K562 (cell line): Measurements from ENCODE around the gene PCBD2. TPM values are rescaled to one million over a fixed set of nuclear protein-coding genes. Genes with fewer than 3 reads are reported as not detected.

Source experiments
- ATAC-seq: fragments of 200-7000 bp; cut with Tn5 transposase; 3 replicates; pipeline ENCODE4 v1.9.1; 2020; ENCODE audit warnings: moderate library complexity
- BruUV-seq: library from RNA; stranded (reverse); fragments of 400-500 nt; replicated peaks from 2 replicates; lab custom pipeline; 2021; lab: Mats Ljungman, UMichigan
- CTCF ChIA-PET: fragments of 300-600 bp; formaldehyde crosslinking; extraction: SDS; loops from one replicate; lab custom pipeline; 2021; ENCODE audit warnings: low intra/inter-chr PET ratio; lab: Yijun Ruan, JAX
- POLR2A ChIA-PET: fragments of 300-600, 350-650 bp; sonication (Branson Sonifier 250); formaldehyde crosslinking; extraction: SDS; loops from one replicate; lab custom pipeline; 2021; ENCODE audit warnings: antibody characterized with exemption, inconsistent platforms; lab: Yijun Ruan, JAX
- DNase-seq, 4 experiments: peaks; one replicate each; pipeline versions ENCODE4 v3.0.0 to v3.0.0-alpha.2; 2011 to 2018; ENCODE audit warnings: low spot score in 3 of 4, mixed read lengths in 3 of 4; ENCODE audit errors: extremely low read depth in 1 of 4
- FAIRE-seq: peaks from 2 replicates; lab custom pipeline; 2011; peaks lifted over from hg19 to GRCh38; lab: Jason Lieb, UNC
- H2AFZ ChIP-seq: 2 replicates; pipeline ENCODE4 v1.6.0; 2011; ENCODE audit warnings: low read depth, low read length, control low read depth, inconsistent platforms
- H3K27ac ChIP-seq: fragments of 200-600 bp; 3 replicates; pipeline ENCODE4 v1.8.0; 2011; ENCODE audit warnings: low read depth, mild to moderate bottlenecking, control low read depth, inconsistent platforms, low read length, moderate library complexity, mixed read lengths; ENCODE audit errors: extremely low read depth
- H3K27me3 ChIP-seq, 2 experiments: fragments of 300-600 bp in 1 of 2; 2 replicates in 1 of 2; 3 replicates in 1 of 2; pipeline versions ENCODE4 v1.6.0 to v1.8.0; 2011; ENCODE audit warnings: inconsistent platforms in 2 of 2, low read length in 2 of 2, mild to moderate bottlenecking in 1 of 2, mixed read lengths in 1 of 2, moderate library complexity in 1 of 2; ENCODE audit not compliant: control insufficient read depth in 2 of 2, insufficient read depth in 2 of 2
- H3K36me3 ChIP-seq: fragments of 300-600 bp; 3 replicates; pipeline ENCODE4 v1.8.0; 2011; ENCODE audit warnings: mild to moderate bottlenecking, low read length, inconsistent platforms; ENCODE audit not compliant: control insufficient read depth, insufficient read depth
- H3K4me1 ChIP-seq, 2 experiments: fragments of 200-600 bp in 1 of 2; replicated peaks in 1 of 2; 2 replicates in 1 of 2; 3 replicates in 1 of 2; pipeline versions ENCODE4 v1.5.1 to v1.8.0; 2011; ENCODE audit warnings: inconsistent platforms in 2 of 2, low read length in 2 of 2, mild to moderate bottlenecking in 1 of 2, mixed read lengths in 1 of 2, moderate library complexity in 1 of 2; ENCODE audit not compliant: control insufficient read depth in 2 of 2, insufficient read depth in 2 of 2
- H3K4me2 ChIP-seq: 2 replicates; pipeline ENCODE4 v1.6.1; 2011; ENCODE audit warnings: low read length, control low read depth, inconsistent platforms, mixed read lengths; ENCODE audit not compliant: insufficient read depth
- H3K4me3 ChIP-seq: fragments of 200-600 bp; sonication (generic), shearing (Covaris generic); 2 replicates; pipeline ENCODE4 v1.5.1; 2016; ENCODE audit warnings: control low read depth, inconsistent platforms
- H3K79me2 ChIP-seq: fragments of 200-600 bp; 3 replicates; pipeline ENCODE4 v1.8.0; 2011; ENCODE audit warnings: low read length, inconsistent platforms; ENCODE audit not compliant: control insufficient read depth, insufficient read depth
- H3K9ac ChIP-seq, 2 experiments: 2 replicates each; pipeline versions ENCODE4 v1.6.0 to v1.6.1; 2011; ENCODE audit warnings: low read depth in 2 of 2, low read length in 2 of 2, control low read depth in 1 of 2, inconsistent platforms in 1 of 2, mild to moderate bottlenecking in 1 of 2, mixed read lengths in 1 of 2; ENCODE audit not compliant: insufficient read depth in 1 of 2
- H3K9me1 ChIP-seq: one replicate; pipeline ENCODE4 v1.6.0; 2011; ENCODE audit warnings: inconsistent platforms, mild to moderate bottlenecking, low read length, moderate library complexity; ENCODE audit not compliant: control insufficient read depth, insufficient read depth
- H3K9me3 ChIP-seq: replicated peaks from 2 replicates; pipeline ENCODE4 v1.5.1; 2011; ENCODE audit warnings: low read depth, low read length, inconsistent platforms; ENCODE audit not compliant: control insufficient read depth, insufficient read depth
- H4K20me1 ChIP-seq: replicated peaks from 2 replicates; pipeline ENCODE4 v1.6.1; 2011; ENCODE audit warnings: low read length, inconsistent platforms, mixed read lengths; ENCODE audit not compliant: control insufficient read depth, insufficient read depth
- ARNT ChIP-seq, 2 experiments: fragments of 450-650 bp; IDR thresholded peaks; 2 replicates each; pipeline ENCODE4 v1.6.1; 2016; ENCODE audit warnings: mild to moderate bottlenecking in 1 of 2
- BCL6 ChIP-seq: fragments of 250-450 bp; sonication (Bioruptor Pico); IDR thresholded peaks from 2 replicates; pipeline ENCODE4 v1.4.0; 2020
- BCOR ChIP-seq: fragments of 450-650 bp; IDR thresholded peaks from 2 replicates; pipeline ENCODE4 v1.6.1; 2016
- FOXJ2 ChIP-seq: fragments of 200-800 bp; sonication (Bioruptor generic); IDR thresholded peaks from 2 replicates; pipeline ENCODE4 v1.6.1; 2016; ENCODE audit warnings: missing genetic modification characterization, missing compliant biosample characterization
- KAT8 ChIP-seq: fragments of 450-650 bp; IDR thresholded peaks from 2 replicates; pipeline ENCODE4 v1.6.1; 2016; ENCODE audit warnings: low read depth, mild to moderate bottlenecking
- LEF1 ChIP-seq: fragments of 450-650 bp; IDR thresholded peaks from 2 replicates; pipeline ENCODE4 v1.6.1; 2016; ENCODE audit warnings: mild to moderate bottlenecking
- PHF20 ChIP-seq: fragments of 450-650 bp; IDR thresholded peaks from 2 replicates; pipeline ENCODE4 v1.6.1; 2018; ENCODE audit not compliant: partially characterized antibody
- SIN3A ChIP-seq, 2 experiments: fragments of 150-350 bp in 1 of 2; IDR thresholded peaks; 2 replicates each; pipeline ENCODE4 v1.6.1; 2011 to 2016; ENCODE audit warnings: borderline replicate concordance in 2 of 2, low read depth in 2 of 2, low read length in 2 of 2, mild to moderate bottlenecking in 2 of 2, moderate library complexity in 2 of 2; ENCODE audit not compliant: control insufficient read depth in 1 of 2
- U2AF2 ChIP-seq: fragments of 200-400 bp; formaldehyde crosslinking; optimal IDR thresholded peaks from 2 replicates; pipeline ENCODE3; 2017; ENCODE audit warnings: low read depth, mild to moderate bottlenecking, low read length
- ZNF165 ChIP-seq: fragments of 250-450 bp; sonication (Bioruptor Pico); IDR thresholded peaks from 2 replicates; pipeline ENCODE4 v1.4.0; 2020; ENCODE audit warnings: borderline replicate concordance
- WGBS: fragments of 100-300 bp; shearing (Covaris generic); methylation state at CpG from one replicate; pipeline ENCODE4 v1.1.6; 2016; ENCODE audit warnings: low coverage, mixed read lengths; ENCODE audit not compliant: insufficient coverage; ENCODE audit errors: missing lambda C conversion rate; 5-methylcytosine and 5-hydroxymethylcytosine counted together
- in situ Hi-C: fragments of 300-500 bp; cut with MboI; formaldehyde crosslinking; loops from 4 replicates; pipeline ENCODE4 v1.15.0; 2018; ENCODE audit warnings: inconsistent platforms, mixed read lengths
- intact Hi-C: fragments of 100-400 bp; cut with micrococcal nuclease; formaldehyde crosslinking; loops from 2 replicates; pipeline ENCODE4 v1.14.2; 2022
- polyA plus RNA-seq, 8 experiments: library from polyadenylated mRNA; depleted of rRNA in 4 of 8; stranded (reverse) in 5 of 8; unstranded in 3 of 8; fragments of >200 nt; fragmentation: Nextera tagmentation in 2 of 8; fragmentation: Illumina TruSeq in 1 of 8; extraction: Ambion mirVana in 2 of 8; extraction: Trizol in 1 of 8; gene quantifications; 2 replicates each; pipeline versions ENCODE4 v1.2.1 to v1.2.3, GENCODE V29; 2011 to 2014; ENCODE audit warnings: inconsistent platforms in 1 of 8, missing spikeins in 1 of 8
- total RNA-seq, 7 experiments: library from RNA; depleted of rRNA in 6 of 7; stranded (reverse); fragments of >200 nt in 6 of 7; fragmentation: Illumina TruSeq in 2 of 7; extraction: Trizol in 2 of 7; gene quantifications; 2 replicates each; pipeline versions ENCODE4 v1.2.1 to v1.2.3, GENCODE V29; 2011 to 2021; ENCODE audit warnings: low replicate concordance in 1 of 7
- TF ChIP-seq, protein P1 (sequence below): sonication (generic); formaldehyde crosslinking; IDR thresholded peaks from 2 replicates; pipeline ENCODE4 v1.9.0; 2022; ENCODE audit warnings: mild to moderate bottlenecking, missing genetic modification reagents

Gene PCBD2
- total and polyA plus RNA-seq, 9 of the 15 experiments (the other 6 are each of a cell fraction or from before 2014, with no cell fraction given) = 5.2 to 13.8 (median 7.8) TPM

DNA sequence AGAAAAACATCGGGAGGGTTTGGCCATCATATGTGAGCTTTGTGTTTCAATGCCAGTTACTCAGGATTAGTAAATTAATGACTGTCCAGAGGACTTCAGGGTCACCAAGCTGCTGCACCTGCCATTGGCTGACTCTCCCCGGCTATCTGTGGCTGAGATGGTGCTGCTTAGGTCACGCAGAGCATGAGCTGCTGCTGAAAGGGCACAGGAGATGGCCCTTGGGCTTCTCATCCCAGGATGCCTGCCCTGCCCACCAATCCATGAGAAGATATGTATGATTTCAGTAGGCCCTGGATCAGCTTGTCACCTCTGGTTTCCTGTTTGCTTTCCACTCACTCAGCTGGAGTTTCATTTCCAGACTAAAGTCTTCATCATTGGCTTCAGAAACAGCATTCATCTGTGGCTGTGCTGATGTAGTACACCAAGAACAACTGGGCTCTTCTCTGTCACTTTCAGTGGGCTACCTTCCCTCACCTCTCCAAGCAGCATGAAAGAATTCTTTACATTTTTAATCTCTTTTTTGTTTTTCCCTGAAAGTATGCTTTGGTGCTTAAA, 60.4 kb downstream of the PCBD2 start:
- in situ Hi-C loops (no loop called here), intact Hi-C loops (no loop called here)
- no peaks in the 10 kb centered on the region for H3K27me3 ChIP-seq
- no peaks in the 10 kb centered on the region for H4K20me1 ChIP-seq
- peak; percentile 52 for FAIRE-seq
- H3K9ac ChIP-seq = no peak overlapping the region
- no peak for ATAC-seq
- no peaks in the 10 kb centered on the region for H3K9me3 ChIP-seq
- H3K27ac ChIP-seq = no peak overlapping the region
- H3K4me3 ChIP-seq = no peak overlapping the region
- H3K36me3 ChIP-seq = peaks cover 13% of the 10 kb centered on the region; the same call in 2 of the 3 replicates
- TF ChIP-seq LEF1 = no peak
- no peak for TF ChIP-seq KAT8
- no peak for TF ChIP-seq ZNF165 (CRISPR knock-in tag)
- no peaks in the 10 kb centered on the region for H3K4me1 ChIP-seq
- no TSS peak for BruUV-seq
- no peaks in the 10 kb centered on the region for H3K9me1 ChIP-seq
- CTCF ChIA-PET = no interaction called here
- WGBS = 91% methylated on average over 3 of the region's 3 CpGs
- no peak overlapping the region for H3K4me2 ChIP-seq
- no peaks in the 10 kb centered on the region for H3K79me2 ChIP-seq
- POLR2A ChIA-PET = interaction anchor here (1.2 to 1.5 kb wide), 2 partner anchors 10 to 12 kb away, joined by 3 to 4 read pairs; no protein-coding TSS in a partner anchor
- H2AFZ ChIP-seq = no peak overlapping the region
- no peak for DNase-seq

DNA sequence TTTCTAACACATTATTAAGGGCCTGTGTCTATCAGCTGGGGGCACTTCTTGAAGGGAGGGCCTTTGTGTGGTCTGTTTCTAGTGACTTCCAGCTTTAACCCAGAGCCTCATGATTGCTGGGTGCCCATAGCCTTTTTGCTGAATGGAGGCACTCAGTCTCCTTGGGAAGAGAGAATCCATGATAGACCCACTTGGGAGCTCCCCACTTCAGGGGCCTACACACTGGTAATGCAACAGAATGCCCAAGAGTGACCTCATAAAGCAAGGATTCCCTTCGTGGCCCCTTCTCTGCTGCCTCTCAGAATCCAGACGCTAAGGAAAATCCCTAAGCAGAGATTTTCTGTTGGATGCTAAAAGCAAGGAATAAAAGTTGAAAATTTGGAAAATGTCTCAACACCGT, 62.7 kb downstream of the PCBD2 start, which contains the start of gene CATSPER3:
CATSPER3 (plus strand) TSS at position 301 of the 400 bp plus-strand sequence; CDS start at position 386, 85 bp downstream.
- H3K4me3 ChIP-seq = no peak within 1 kb of the TSS
- no peak for TF ChIP-seq U2AF2
- TF ChIP-seq FOXJ2 = no peak
- TF ChIP-seq ARNT (IDR thresholded peaks at IDR 0.05) = no peak
- no peak for TF ChIP-seq BCL6 (CRISPR knock-in tag)
- no peak for TF ChIP-seq PHF20
- no peak for TF ChIP-seq SIN3A (IDR thresholded peaks at IDR 0.05; ENCODE audit: borderline replicate concordance in 2 of 2, control insufficient read depth in 1 of 2, low read depth in 2 of 2, low read length in 2 of 2)
- TF ChIP-seq, protein P1, sequence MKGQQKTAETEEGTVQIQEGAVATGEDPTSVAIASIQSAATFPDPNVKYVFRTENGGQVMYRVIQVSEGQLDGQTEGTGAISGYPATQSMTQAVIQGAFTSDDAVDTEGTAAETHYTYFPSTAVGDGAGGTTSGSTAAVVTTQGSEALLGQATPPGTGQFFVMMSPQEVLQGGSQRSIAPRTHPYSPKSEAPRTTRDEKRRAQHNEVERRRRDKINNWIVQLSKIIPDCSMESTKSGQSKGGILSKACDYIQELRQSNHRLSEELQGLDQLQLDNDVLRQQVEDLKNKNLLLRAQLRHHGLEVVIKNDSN (CRISPR knock-in tag) = no peak
- TF ChIP-seq BCOR = no peak
- TF ChIP-seq, all 486 proteins: peak for 0
- ChIA-PET CTCF (interaction anchor here (0.7 kb wide), 1 partner anchor 20 kb away, joined by 3 read pairs; no protein-coding TSS in a partner anchor), POLR2A (no interaction called here)
- intact Hi-C loops (no loop called here), in situ Hi-C loops (no loop called here)
- no peaks in the 10 kb centered on the region for H3K27me3 ChIP-seq
- 87% methylated on average over 3 of the region's 3 CpGs for WGBS
- FAIRE-seq (no peak), DNase-seq (no peak), ATAC-seq (no peak)
- no peak within 1 kb of the TSS for H2AFZ ChIP-seq
- no peaks in the 10 kb centered on the region for H3K9me3 ChIP-seq
- H3K9me1 ChIP-seq = no peaks in the 10 kb centered on the region
- H4K20me1 ChIP-seq = no peaks in the 10 kb centered on the region
- no peaks in the 10 kb centered on the region for H3K4me1 ChIP-seq
- H3K27ac ChIP-seq = no peak within 1 kb of the TSS
- no peak within 1 kb of the TSS for H3K9ac ChIP-seq
- no peaks in the 10 kb centered on the region for H3K79me2 ChIP-seq
- no TSS peak for BruUV-seq
- H3K36me3 ChIP-seq = peaks cover 7% of the 10 kb centered on the region; the same call in 2 of the 3 replicates
- no peak within 1 kb of the TSS for H3K4me2 ChIP-seq
